ENCODE data around the gene PTDSS2.

GRCh38 chr11:502288-503178 is 52.5 kb downstream of the PTDSS2 start:
- TF ChIP-seq, protein P1, sequence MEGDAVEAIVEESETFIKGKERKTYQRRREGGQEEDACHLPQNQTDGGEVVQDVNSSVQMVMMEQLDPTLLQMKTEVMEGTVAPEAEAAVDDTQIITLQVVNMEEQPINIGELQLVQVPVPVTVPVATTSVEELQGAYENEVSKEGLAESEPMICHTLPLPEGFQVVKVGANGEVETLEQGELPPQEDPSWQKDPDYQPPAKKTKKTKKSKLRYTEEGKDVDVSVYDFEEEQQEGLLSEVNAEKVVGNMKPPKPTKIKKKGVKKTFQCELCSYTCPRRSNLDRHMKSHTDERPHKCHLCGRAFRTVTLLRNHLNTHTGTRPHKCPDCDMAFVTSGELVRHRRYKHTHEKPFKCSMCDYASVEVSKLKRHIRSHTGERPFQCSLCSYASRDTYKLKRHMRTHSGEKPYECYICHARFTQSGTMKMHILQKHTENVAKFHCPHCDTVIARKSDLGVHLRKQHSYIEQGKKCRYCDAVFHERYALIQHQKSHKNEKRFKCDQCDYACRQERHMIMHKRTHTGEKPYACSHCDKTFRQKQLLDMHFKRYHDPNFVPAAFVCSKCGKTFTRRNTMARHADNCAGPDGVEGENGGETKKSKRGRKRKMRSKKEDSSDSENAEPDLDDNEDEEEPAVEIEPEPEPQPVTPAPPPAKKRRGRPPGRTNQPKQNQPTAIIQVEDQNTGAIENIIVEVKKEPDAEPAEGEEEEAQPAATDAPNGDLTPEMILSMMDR (IDR thresholded peaks at IDR 0.05): no peak
- TF ChIP-seq POLR2A (IDR thresholded peaks at IDR 0.05): no peak

Data from Peyer's patch (tissue), 4 donors.